Measurements from ENCODE around the gene LIPI.
"Not testable (repeated sequence)": the region's sequence is repeated elsewhere in the genome, so short reads cannot be mapped to it uniquely, and the experiment has no call there.

Gene LIPI

DNA sequence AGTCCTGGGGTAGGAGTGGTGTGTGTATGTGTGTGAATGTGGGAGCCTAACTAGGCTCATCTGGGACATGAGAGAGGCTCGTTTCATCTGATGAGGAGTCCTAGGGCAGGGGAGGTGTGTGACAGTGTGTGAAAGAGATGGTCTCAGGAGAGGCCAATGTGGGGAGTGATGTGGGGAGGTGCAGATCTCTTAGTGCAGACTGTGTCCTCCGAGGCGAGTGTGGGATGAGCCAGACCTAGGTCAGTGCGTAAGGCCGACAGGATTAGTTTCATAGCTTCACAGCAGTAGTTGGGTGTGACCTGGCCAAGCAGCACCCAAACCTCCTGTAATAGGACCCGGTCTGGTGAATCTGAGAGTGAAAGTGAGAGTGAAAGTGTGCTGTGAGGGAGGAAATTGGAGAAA, 94.7 kb downstream of the LIPI start:
- DNase-seq (ENCODE audit: low read depth in 2 of 2): no peak

DNA sequence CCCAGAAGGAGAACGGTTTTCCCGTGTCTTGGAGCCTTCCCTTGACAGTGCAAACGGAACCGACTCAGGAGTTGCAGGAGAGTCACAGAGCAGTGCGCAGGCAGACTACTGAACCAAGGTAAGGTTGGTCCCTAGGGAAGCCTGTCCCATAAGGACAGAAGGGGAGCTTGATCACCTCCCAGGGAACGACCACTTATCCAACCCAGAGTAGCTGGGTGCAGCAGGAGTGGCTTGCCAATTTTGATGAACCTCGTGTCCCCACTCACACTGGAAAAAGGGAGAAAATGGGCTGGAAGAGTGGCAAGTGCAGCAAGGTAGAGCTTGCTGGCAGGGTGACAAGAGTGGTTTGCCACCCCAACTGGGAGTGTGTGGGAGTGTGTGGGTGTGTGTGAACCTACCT, 95.1 kb downstream of the LIPI start:
- DNase-seq (ENCODE audit: low read depth in 2 of 2): no peak

DNA sequence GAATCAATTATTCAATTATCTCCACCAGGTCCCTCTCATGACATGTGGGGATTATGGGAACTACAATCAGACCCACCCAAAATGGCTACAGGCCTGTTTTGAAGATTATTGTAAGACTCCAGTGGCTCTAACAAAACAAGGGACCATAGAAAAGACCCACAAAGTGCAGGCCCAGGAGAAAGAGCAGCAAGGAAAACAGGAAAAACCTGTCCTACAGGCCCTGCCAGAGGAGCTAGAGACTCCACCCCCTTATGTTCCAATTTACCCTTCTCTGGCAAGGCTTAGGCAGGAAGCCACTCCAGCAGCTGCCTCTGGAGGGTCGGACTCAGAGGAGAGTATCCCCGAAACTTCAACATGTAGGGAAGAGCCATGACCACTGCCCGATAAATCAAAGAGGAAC, 96.5 kb downstream of the LIPI start:
- no peak for DNase-seq (ENCODE audit: low read depth in 2 of 2)

DNA sequence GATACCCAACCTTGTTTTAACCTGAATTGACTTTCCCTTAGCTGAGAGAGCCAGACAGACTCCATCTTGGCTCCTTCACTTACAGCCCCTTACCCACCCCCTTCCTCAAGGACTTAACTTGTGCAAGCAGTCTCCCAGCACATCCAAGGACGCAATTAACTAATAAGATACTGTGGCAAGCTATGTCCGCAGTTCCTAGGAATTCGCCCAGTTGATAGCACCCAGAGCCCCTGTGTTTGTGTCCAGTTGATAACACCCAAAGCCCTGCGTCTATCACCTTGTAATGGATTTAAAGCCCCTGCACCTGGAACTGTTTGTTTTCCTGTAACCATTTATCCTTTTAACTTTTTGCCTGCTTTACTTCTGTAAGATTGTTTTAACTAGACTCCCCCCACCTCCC, 106.2 kb downstream of the LIPI start:
- not testable (repeated sequence) for DNase-seq (ENCODE audit: low read depth in 2 of 2)

DNA sequence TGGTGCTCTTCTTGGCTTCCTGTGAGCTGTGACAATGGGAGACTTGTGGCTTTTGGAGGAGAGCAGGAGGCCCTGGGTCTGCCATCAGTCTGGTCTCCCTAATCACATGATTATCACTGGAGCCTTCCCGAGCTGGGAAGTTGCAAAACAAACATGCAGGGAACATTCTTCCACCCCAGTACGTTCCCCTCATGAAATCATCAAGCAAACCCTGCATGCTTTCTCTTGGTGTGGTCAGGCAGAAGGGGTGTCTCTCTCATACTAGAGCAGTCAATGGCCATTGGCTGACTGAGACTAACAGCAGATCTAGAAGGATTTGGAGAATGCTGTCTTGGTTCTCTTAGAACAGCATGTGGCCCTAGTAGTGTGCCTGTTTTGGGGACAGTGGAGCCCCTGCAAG, 111.2 kb downstream of the LIPI start:
- DNase-seq (ENCODE audit: low read depth in 2 of 2): no peak

DNA sequence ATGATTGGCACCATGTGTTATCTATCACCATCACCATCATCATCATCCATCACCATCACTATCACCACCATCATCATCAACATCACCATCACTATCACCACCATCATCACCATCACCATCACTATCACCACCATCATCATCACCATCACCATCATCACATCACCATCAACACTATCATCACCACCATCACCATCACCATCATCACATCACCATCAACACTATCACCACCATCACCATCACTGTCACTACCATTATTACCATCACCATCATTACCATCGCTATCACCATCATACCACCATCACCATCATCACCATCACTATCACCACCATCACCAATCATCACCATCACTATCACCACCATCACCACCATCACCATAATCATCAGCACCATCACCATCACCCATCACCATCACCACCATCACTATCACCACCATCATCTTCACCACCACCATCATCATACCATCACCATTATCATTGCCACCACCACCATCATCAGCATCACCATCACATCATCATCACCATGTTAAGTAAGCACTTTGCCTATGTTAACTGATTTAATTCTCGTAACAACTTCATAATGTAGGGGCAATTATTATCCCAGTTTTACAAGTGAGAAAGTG, 112.8 kb downstream of the LIPI start:
- no peak for DNase-seq (ENCODE audit: low read depth in 2 of 2)

DNA sequence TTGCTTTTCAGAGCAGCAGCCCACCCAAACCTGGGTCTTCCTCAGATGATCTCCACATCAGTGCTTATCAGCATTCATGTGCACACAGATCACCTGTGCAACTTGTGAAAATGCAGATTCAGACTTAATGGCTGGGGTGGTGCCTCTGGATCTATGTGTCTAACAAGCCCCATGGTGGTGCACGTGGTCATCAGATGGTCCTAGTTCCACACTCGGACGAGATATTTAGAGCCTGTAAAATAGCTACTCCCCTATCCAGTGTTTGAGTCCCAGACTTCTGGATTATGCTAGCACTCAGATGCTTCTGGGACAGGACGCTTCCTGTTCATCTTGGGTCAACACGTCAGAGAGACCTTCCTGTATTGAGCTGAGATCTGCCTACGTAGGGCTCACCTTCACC, 114.2 kb downstream of the LIPI start:
- no peak for DNase-seq (ENCODE audit: low read depth in 2 of 2)

DNA sequence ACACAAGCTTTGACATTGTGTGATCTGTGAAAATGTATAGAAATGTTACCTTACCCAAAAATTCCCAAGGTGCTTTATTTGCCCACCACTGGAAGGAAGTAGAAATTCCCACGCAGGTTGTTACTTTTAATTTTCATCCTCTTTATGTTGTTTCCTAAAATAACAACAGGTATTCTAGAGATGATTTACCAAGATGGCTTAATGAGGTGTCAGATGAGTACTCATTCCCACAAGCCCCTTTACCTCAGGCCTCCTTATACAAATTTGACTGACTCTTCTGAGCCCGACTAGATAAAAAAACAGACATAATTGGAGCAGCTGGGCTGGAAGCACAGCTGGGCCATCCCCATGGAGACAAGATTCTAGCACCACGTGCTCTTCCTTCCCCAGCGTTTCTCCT, 114.6 kb downstream of the LIPI start:
- DNase-seq (ENCODE audit: low read depth in 2 of 2): no peak

DNA sequence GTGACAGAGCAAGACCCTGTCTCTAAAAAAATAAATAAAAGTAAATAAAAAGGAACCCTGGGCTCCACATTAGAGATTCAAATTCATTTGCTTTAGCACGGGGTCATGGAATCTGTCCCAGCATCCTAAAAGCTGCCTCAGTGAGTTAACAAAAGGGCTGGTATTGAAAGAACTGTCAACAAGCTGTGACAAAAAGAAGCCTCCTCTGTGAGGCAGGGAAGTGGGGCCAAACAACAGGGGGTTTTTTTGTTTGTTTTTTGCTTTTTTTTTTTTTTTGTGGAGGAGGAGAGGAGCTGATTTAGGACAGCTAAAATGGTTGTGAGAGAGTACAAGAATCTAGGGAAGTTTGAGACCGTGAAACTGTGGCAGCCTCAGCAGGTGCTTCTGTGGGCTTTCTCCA, 115.7 kb downstream of the LIPI start:
- DNase-seq (ENCODE audit: low read depth in 2 of 2): no peak

DNA sequence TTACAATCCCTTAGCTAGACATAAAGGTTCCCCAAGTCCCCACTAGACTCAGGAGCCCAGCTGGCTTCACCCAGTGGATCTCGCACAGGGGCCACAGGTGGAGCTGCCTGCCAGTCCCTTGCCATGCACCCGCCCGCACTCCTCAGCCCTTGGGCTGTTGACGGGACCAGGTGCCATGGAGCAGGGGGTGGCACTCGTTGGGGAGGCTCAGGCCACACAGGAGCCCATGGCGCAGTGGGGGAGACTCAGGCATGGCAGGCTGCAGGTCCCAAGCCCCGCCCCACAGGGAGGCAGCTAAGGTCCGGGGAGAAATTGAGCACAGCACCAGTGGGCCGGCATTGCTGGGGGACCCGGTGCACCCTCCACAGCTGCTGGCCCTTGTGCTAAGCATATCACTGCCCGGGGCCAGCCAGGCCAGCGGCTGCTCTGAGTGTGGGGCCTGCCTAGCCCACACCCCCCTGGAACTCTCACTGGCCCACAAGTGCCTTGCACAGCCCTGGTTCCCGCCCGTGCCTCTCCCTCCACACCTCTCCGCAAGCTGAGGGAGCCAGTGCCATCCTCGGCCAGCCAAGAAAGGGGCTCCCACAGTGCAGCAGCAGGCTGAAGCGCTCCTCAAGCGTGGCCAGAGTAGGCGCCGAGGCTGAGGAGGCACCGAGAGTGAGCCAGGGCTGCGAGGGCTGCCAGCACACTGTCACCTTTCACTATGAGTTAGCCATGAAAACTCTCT, 117.8 kb downstream of the LIPI start:
- no peak for DNase-seq (ENCODE audit: low read depth in 2 of 2)

DNA sequence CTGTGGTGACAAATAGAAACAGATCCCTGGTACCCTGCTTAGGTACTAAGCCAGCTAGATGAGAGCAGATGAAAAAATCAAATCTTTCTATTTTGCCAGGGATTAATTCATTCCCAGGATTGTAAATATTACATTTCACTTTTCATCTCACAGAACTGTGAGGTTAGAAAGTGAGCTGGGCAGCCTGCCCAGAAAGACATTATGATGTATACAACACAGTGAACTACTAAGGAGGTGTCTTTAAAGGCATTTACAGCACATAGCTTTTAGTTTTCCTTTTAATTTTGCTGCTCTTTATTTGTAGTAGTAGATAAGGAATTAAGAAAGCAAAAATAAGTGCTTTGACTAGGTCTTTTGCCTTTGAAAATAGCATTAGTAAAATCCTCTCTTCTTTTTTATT, 120.6 kb downstream of the LIPI start:
- not testable (repeated sequence) for DNase-seq (ENCODE audit: low read depth in 2 of 2)

DNA sequence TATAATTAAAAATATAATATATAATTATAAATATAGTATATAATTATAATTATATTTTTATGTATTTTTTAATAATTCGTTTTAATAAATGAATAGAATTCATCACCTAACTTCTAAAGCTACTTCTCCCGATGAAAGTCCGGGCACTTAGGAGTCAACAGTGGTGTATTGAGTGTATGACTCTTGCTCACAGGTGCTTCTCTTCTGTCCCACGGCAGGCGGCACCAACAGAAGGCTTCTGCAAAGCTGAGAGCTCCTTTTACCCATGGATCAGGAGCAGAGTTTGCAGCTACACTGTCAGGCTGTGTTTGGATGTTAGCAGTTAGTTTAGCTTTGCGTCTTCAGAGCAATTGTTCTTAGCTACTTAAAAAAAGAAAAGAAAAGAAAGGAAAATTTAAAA, 122.4 kb downstream of the LIPI start:
- no peak for DNase-seq (ENCODE audit: low read depth in 2 of 2)

DNA sequence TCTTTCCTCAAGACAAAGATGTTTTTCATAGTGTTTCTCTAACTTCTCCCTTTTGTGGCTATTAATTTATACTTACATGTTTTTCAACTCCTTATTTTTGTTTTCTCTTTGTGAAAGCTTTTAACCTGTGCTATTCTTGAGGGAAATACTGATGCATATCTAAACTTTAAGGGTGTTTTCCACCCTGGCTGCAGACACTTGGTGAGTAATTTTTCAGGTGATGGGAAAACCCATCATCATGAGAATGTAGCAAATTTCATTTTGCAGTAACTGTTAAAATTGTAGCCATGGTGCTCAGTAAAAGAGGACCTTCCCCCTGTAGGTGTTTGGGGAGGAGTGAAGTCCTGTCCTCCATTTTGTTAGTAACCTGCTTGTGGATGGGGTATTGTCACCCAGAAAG, 124.2 kb downstream of the LIPI start:
- no peak for DNase-seq (ENCODE audit: low read depth in 2 of 2)

DNA sequence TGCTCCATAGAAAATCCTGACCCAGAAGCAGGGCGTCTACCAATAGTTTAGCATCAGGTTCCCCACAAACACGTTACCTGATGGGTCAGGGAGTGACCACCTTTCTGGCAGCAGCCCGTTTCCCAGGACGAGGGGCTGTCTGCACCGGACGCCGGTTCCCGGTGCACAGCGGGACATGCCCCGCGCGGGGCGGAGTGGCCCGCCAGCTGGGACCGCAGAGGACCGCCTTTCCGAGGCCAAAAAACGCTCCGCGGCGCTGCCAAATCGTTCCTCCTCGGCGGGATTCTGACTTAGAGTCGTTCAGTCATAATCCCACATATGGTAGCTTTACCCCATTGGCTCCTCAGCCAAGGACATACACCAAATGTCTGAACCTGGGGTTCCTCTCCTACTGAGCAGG, 126.1 kb downstream of the LIPI start:
- DNase-seq (ENCODE audit: low read depth in 2 of 2): no peak

DNA sequence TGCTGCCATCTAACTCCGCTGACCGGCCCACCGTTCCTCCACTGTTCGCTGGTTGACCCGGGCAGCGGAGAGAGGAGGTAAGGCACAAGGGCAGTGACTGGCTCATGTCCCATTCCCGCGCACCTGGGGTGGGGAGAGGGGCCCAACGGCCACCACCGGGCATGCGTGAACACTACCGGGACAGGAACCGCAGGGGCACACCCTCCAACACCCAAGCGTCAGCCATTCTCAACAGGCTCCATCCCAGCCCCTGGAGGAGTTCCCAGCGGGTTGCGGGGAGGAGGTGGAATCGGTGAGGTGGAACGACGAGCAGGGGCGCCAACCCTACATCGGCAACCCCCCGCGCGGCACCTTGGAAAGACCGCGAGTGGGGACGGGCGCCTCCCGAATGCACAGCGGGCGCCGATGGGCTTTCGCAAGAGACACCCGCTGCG, 126.7 kb downstream of the LIPI start:
- no peak for DNase-seq (ENCODE audit: low read depth in 2 of 2)

DNA sequence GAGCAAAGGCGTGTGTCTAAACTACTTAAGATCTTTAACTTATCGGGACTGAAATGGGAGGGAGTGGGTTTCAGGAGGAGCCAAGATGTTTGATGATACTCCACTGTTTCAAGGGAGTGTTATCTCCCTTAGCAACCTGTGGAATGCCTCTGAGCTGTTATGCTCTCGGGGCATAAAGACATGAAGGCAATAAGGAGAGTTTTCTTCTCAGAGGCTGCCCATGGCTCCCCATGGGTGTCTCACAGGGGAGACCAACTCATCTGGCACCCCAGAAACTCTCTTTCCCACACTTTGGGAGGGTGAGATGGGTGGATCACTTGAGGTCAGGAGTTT, 130.0 kb downstream of the LIPI start:
- no peak for DNase-seq (ENCODE audit: low read depth in 2 of 2)

DNA sequence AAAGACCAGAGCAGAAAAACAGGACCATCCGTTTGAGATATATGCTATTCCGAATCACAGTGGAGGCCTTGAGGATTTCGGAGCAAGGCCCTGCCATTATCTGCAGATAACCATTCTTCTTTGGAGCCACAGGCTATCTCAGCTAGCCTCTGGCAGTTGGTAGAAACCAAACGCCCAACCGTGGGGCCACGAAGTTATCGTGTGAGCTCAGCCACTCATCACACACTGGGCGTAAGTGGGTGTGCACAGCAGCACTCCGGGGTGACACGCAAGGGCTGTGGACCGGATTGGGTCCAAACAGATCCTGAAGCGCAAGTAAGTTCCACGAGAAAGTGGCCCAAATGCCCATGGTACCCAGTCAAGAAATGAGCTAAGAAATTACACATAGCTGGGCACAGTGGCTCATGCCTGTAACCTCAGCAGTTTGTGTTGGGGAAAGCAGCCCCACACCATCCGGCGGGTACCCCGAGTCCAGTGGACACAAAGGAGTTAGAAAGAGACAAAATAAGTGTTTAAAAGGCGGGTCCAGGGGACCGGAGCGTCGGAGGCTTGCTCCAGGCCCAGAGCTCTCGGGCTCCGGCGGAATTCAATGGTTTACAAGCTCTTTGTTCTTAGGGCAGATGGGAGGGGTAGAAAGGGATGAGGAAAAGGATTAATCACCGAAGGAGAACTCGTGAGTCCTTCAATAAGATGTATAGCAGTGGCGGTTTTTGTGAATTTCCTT, 130.6 kb downstream of the LIPI start:
- DNase-seq (ENCODE audit: low read depth in 2 of 2): no peak

DNA sequence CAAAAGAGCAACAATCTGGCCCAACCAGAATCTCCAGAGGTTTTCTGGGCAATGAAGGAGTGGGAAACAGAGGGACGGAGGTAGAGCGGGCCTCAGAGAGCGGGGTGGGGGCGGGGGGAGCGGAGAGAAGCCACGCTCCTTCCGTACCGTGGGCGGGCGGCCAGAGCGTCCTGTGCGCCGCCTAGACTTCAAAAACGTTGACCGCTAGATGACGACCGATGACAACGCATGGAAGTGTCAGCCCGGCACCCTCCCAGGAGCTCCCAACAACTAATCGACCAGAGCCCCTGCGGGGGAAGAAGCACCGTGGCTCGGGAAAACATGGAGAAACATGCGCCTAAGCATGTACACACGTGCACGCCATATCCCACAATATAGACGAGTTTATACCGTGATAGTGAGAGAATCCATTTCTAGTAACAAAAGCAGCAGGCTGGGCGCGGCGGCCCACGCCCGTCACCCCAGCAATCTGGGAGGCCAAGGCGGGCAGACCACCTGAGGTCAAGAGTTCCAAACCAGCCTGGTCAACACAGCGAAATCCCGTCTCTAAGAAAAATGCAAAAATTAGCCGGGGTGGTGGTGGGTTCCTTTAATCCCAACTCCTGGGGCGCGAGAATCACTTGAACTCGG, 131.9 kb downstream of the LIPI start:
- no peak for DNase-seq (ENCODE audit: low read depth in 2 of 2)

DNA sequence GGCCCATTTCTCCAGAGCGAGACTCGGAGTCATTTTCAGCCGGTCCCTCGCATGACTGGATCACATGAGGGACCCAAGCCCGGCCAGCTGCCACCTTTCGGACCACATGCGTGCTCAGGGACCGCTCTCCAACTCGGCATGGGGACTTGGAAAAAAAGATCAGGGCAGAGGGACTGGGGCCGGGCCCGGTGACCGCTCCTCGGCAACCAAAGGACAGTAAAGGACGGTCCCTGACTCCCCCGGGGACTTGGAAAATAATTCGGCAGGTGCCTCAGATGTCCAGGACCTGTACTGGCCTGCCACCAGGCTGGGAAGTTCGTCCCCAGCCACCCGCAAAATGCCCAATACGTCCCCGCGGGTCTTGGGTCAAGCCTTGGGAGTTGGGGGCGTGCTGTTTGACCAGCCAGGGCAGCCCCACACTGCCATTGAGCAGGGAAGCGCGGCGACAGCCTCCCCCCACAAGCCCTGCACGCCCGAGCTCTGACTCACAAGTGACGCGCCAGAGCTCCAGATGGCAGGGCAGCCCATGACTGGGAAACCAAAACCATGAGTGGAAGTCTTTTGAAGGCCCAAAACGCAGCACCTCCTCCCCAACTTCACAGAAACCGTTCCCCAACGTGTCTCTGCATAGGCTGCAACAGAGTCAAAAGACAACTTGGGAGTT, 134.5 kb downstream of the LIPI start:
- no peak for DNase-seq (ENCODE audit: low read depth in 2 of 2)

DNA sequence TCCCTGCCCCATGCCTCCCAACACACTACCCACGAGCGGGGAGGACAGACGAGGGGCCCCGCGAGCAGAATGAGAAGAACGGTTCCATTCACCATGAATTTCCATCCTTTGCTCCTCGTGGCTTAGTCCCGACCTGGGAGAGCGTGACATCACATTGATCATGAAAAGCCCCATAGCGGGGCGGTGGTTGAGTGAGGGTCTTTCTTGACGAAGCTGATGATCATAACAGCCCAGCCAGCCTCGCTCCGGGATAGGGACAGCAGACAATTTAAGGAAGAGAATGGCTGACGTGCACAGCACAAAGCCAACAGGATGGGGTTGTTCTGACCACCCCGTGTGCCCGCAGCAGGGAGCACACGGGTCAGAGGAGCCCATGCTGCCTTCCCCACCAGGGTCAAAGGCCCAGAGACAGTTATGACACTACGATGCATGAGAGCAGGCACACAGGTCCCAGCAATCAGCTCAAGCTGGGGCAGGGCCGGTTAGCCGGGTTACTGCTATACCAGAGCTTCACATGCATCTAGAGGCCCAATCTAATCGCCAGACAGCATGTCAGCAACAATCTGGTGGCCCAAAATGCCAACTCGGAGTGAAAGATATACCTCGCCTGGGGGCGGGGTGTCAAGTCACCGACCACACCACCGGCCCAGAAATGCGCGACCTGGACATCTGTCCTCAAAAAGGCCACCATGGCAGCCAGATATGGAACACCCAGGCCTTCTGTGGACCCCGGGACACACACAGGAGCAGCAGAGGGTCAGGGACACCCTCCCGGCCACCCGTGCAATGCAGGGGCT, 135.2 kb downstream of the LIPI start:
- DNase-seq (ENCODE audit: low read depth in 2 of 2): no peak

DNA sequence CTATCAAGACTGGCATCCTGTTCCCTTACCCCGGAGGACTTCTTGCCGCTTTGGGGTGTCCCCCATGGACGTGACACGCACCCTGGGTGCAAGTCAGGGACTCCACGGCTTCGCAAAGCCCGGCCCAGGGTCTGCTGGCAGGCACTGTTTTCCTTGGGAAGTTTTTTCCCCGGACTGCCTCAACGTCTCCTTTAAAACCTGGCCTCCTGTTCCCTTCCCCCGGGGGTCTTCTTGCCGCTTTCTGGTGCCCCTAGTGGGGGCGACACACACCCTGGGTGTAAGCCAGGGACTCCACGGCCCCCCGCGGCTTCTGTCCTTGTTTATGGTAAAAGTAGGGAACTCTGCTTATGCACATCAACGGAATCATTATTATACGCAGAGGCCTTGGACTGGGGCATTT, 136.6 kb downstream of the LIPI start:
- DNase-seq (ENCODE audit: low read depth in 2 of 2): no peak
